ACHN (cell line): ENCODE measurements around the gene CSTPP1.
"Not testable (repeated sequence)": the region's sequence is repeated elsewhere in the genome, so short reads cannot be mapped to it uniquely, and the experiment has no call there.

Experiments
- DNase-seq: peaks from one replicate; pipeline ENCODE4 v3.0.0-alpha.2; 2015
- in situ Hi-C: cut with HindIII; loops from 2 replicates; pipeline ENCODE4 v1.10.0; 2017; ENCODE audit warnings: low sequenced_read_pairs, low pct_ligation_motif_present, low pct_unique_long_range_greater_than_20kb

The CSTPP1 gene

GRCh38 chr11:46906609-46907041, 29.9 kb upstream of the CSTPP1 start:
- in situ Hi-C loops: no loop called here
- DNase-seq: no peak

- in situ Hi-C loops: no loop called here
Measured at GRCh38 chr11:46907606-46908005, 29.0 kb upstream of the CSTPP1 start.

GRCh38 chr11:46912526-46913150, 23.9 kb upstream of the CSTPP1 start:
- no peak for DNase-seq

More at GRCh38 chr11:46907606-46908005, 29.0 kb upstream of the CSTPP1 start:
- DNase-seq: no peak

GRCh38 chr11:46913484-46913883, 23.1 kb upstream of the CSTPP1 start:
- DNase-seq: no peak
- in situ Hi-C loops: no loop called here

More at GRCh38 chr11:46912526-46913150, 23.9 kb upstream of the CSTPP1 start:
- in situ Hi-C loops: no loop called here

GRCh38 chr11:46914363-46914762, 22.2 kb upstream of the CSTPP1 start:
- DNase-seq: peak; percentile 92
- in situ Hi-C loops: no loop called here

GRCh38 chr11:46914910-46915309, 21.7 kb upstream of the CSTPP1 start:
- in situ Hi-C loops: no loop called here
- DNase-seq: no peak

- in situ Hi-C loops: no loop called here
- DNase-seq: peak; percentile 75
Measured at GRCh38 chr11:46916286-46917108, 20.1 kb upstream of the CSTPP1 start.

- DNase-seq: no peak
- in situ Hi-C loops: no loop called here
Measured at GRCh38 chr11:46917109-46917761, 19.3 kb upstream of the CSTPP1 start.

GRCh38 chr11:46917762-46918082, 18.8 kb upstream of the CSTPP1 start:
- in situ Hi-C loops: no loop called here
- DNase-seq: no peak

- peak; percentile 46 for DNase-seq
- in situ Hi-C loops: no loop called here
Measured at GRCh38 chr11:46918083-46918787, 18.3 kb upstream of the CSTPP1 start, which contains the start of gene LRP4. TSS of gene LRP4 (minus strand) at chr11:46918550. CDS start at chr11:46918379, 171 bp downstream.

- in situ Hi-C loops: no loop called here
- DNase-seq: no peak
Measured at GRCh38 chr11:46918788-46919513, 17.6 kb upstream of the CSTPP1 start.

GRCh38 chr11:46920755-46921154, 15.8 kb upstream of the CSTPP1 start:
- in situ Hi-C loops: no loop called here

GRCh38 chr11:46927928-46928327, 8.6 kb upstream of the CSTPP1 start:
- DNase-seq, in situ Hi-C loops: not testable (repeated sequence)

More at GRCh38 chr11:46920755-46921154, 15.8 kb upstream of the CSTPP1 start:
- peak; percentile 97 for DNase-seq

GRCh38 chr11:46928701-46929100, 7.9 kb upstream of the CSTPP1 start:
- in situ Hi-C loops, DNase-seq: not testable (repeated sequence)

- peak; percentile 42 for DNase-seq
- in situ Hi-C loops: no loop called here
Measured at GRCh38 chr11:46930089-46930488, 6.5 kb upstream of the CSTPP1 start.

GRCh38 chr11:46942172-46942571, 5.6 kb downstream of the CSTPP1 start:
- in situ Hi-C loops: no loop called here
- no peak for DNase-seq

GRCh38 chr11:46944356-46945075, 8.0 kb downstream of the CSTPP1 start:
- DNase-seq: no peak
- in situ Hi-C loops: no loop called here
